Stimulated activated CD8-positive, alpha-beta memory T cell treated with anti-CD3 and anti-CD28 coated beads, Interleukin-12 subunit alpha, Interleukin-12 subunit beta, amount 100 ng/mL, for 1 hour (primary cell): Measurements from ENCODE around the gene TBXA2R.
A peak's percentile ranks its signal among the peaks of the same experiment; 100 is the strongest.
"Not testable (repeated sequence)": the region's sequence is repeated elsewhere in the genome, so short reads cannot be mapped to it uniquely, and the experiment has no call there.

ENCODE experiments used
- DNase-seq: peaks from one replicate; pipeline ENCODE4 v3.0.0-alpha.2; 2020; ENCODE audit warnings: low read depth

The TBXA2R gene

DNA sequence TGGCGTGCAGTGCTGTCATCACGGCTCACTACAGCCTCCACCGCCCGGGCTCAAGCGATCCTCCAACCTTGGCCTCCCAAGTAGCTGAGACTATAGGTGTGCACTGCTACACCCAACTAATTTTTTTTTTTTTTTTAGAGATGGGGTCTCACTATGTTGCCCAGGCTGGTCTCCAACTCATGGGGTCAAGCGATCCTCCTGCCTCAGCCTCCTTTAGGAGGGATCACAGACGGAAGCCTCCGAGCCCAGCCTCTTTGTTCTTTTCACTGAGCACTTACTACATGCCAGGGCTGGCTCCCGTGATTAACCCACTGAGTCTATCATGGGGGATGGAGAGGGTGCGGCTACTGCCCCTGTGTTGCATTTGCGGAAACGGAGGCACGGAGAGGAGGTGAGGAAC lies 32.8 kb upstream of the TBXA2R start:
- no peak for DNase-seq

DNA sequence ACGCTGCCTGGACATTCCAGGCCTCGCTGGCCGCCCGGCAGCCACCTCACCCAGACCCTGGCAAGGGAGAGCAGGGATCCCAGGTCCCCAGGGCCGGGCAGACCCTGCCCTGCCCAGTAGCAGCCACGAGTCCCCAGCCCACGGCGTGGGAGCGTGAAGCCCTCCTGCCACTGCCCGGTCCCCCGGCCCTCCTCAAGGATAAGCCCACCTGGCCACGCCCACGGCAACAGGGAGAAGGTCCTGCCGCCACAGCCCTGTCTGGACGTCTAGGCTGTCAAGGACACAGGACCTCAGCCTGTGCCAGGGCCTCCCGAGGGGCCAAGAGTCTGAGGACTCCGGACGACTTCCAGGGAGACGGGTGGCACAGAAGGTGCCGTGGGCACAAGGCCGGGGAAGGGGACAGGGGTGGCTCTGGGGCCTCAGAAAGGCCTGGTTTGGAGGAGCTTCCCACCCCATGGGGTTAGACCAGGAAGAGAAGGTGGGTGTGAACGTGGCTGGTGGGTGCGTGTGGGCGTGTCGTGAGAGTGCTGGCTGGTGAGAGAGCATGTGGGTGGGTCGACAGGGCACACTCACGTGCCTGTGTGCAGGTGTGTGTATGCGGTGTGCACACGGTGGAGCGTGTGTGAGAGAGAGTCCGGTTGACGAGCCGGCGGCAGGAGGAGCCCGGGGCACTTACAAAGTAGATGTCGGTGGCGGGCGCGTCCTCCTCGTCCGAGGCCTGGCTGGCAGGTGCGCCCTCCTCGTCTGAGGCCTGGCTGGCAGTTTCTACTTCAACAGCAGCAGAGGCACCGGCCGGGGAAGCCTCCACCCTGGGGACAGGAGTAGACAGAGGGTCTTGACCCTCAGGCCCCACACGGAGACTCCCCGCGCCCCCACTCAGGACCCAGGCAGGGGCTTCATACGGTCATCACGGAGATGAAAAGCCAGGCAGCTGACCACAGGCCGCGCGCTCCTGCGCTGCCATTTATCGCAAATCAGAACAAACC lies 31.8 kb upstream of the TBXA2R start:
- no peak for DNase-seq

DNA sequence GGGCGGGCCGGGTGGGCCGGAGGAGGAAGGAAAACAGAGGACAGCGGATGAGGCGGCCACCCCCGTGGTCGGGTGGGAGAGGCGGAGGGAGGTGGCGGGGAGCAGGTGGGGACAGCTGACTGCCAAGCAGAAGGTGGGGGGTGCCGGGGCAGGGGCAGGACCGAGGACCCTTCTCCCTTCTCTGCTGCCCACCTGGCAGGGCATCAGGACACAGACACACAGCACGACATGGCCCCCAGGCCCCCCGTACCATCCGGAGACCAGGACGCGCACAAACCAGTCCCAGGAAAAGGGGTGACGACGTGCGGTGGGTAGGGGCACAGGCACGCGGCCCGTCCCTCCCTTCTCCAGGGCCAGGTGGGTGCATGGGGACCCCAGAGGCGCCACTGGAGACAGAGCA lies 30.9 kb upstream of the TBXA2R start:
- DNase-seq, result no peak

DNA sequence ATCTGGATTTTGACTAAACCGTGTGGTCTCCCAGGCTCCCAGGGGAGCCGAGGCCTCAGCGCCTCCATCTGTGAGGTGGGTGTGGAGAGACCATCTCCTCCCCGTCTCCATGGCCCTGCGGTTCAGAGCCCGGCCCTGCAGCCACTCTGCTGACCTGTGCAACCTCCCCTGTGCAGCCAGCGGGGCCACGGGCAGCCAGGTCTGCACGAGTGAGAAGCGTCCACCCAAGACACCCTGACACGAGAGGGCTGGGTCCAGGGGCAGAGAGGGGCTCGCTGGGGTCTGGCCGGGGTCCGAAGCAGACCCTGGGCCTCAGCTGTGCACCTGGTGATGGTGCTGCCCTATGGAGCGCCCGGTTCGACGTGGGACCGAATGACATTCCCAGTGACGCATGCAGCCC lies 30.3 kb upstream of the TBXA2R start:
- no peak for DNase-seq

DNA sequence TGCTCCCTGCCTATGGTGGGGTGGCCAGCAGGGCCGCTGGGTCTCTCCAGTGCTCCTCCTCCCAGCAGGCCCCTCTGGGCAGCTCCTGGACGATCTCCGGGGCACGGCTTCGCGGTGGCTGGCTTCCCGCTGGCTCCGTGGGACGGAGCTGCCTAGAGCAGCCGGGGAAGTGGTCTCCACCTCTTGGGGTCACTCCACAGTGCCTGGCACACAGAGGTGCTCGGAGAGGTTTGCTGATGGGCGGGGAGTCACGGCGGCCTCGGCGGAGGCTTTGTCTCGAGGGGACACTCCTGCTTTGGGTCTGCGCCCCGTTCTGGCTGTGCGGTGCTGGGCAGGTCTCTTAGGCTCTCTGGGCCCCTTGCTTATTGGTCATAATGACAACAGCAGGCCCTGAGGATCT lies 29.8 kb upstream of the TBXA2R start:
- DNase-seq, result no peak

DNA sequence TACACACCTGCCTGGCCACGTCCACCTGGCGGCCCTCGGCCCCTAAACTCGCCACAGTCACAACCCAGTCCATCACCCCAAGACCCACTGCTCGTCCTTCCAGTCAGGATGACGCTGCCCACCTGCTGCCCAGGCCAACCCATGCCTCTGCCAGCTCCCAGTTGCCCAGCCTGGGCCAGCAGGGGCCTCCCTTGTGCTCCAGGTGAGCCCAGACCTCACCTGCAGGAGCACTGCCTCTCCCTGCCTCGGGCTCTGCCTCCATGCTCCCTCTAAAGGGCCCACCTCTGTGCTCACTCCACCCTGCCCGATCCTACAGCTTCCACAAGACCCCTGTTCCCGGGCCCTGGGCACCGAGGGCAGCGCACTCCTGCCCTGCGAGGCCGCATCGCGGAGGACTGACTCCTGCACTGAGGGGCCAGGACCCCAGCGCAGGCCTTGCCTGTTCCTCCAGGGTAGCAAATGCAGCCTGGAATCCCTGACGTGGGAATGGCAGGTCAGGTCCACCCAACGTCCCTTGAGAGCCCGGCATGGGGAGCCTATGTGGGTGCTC lies 27.9 kb upstream of the TBXA2R start:
- DNase-seq, result no peak

DNA sequence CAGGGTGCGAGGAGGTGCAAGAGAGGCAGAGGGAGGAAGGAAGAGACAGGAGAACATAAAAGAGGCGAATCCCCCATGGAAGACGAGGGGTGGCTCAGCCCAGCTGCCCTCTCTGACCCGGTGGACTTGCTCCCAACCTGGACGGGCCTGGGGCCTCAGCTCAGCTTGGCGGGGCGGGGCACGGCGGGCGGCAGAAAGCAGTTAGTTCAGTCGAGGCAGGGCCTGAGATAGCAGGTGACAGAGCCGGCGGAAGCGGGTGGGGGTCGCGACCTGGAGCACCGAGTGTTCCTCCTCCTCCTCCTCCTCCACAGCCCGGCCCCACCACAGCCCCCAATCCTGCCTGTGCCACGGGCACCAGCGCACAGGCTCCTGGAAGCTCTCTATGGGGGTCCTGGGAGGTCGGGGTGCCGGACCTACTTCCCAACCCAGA lies 26.9 kb upstream of the TBXA2R start:
- DNase-seq, result no peak

DNA sequence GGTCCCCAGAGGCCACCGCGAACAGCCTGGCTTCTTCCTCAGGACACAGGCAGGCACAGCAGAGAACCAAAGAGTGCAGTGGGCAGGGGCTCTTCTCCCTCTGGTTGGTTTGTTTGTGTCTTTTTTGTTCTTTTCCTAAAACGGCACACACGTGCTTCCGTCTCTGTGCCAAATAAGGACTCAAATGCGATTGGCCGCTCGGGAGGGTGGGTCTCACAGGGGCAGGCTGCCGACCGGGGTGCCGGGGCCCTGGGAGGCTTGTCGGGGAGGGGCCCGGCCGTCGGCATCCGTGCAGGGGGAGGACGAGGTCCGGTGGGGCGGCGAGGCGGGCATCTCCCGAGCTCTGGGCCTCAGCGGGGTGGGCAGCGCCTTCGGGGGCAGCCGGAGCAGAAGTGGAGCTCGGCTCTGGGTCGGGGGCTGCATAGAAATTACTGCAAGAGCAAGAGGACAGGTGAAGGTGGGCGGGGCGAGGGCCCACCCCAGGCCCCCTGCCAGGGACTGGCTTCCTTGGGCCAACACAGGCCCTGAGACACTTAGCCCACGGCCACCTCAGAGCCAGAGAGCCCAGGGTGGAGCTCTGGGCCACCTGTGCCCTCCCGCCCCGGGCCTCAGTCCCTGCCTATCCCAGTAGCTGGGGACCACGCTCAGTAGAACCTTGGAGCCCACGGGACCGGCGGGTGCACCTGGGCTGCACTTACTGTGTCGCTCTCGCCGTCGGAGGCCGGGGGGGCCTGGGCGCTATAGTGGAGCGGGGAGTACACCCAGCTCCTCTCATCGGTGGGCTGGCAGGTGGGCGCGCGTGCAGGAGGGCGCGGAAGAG lies 26.3 kb upstream of the TBXA2R start:
- DNase-seq, result no peak

DNA sequence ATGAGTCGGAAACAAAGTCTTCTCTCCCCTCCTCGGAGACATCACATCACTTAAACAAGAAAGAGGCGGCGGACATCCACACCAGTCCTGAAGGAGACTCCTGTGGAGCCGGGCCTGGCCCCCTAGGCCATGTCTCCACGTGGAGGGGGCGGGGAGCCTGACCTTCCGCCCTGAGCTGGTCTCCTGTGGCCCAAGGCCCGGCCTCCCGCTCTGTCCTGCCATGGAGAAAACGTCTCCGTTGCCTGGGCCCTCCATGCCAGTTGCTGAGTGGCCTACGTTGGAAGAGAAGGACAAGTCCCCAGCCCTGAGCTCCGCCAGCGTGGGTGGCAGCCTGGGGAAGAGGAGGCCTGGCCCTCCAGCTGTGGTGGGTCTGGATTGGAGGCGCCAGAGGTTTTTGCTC lies 25.4 kb upstream of the TBXA2R start:
- DNase-seq, result no peak

DNA sequence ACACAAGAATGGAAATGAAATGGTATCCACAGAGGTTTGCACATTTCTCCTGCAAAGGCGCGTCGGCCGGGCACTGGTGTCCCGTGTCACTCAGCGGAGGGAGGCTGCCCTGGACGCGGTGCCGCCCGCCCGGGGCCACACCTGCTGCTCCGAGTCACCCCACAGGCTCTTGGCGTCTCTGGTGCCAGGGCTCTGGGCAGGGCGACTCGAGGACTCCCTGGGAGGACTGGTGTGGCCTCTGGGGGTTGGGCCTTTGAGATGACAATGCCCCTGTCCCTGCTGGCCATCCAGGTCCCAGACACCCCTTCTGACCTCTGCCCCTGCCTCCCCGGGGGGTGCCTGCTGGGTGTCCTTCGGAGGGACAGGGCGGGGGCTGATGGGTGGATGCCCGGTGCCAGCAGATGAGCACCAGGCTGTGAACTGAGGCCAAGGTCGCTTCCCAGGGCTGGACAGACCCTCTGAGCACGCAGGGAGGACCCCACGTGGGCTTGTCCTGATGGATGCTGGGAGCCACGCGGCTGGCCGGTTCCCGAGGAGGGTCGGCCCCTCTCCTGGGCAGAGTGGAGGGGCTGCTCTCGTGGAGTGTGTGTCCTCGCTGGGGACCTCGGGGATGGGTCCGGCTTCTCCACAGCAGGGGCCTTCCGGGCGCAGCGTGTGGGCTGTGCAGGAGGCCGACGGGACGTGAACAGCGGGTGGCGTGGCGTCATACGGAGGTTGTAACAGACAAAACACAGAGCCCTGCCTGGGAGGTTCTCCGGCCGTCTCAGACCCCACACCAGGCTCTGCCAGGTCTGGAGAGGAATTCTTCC lies 24.6 kb upstream of the TBXA2R start:
- no peak for DNase-seq

DNA sequence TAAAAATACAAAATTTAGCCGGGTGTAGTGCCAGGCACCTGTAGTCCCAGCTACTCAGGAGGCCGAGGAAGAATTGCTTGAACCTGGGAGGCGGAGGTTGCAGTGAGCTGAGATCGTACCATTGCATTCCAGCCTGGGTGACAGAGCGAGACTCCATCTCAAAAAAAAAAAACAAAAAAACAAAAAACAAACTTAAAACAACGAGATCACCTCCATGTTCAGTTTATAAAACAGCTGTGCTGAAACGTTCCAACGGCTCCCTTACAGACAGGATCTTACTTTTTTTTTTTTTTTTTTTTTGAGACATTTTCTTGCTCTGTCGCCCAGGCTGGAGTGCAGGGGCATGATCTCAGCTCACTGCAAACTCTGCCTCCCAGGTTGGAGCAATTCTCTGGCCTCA lies 22.1 kb upstream of the TBXA2R start:
- not testable (repeated sequence) for DNase-seq

DNA sequence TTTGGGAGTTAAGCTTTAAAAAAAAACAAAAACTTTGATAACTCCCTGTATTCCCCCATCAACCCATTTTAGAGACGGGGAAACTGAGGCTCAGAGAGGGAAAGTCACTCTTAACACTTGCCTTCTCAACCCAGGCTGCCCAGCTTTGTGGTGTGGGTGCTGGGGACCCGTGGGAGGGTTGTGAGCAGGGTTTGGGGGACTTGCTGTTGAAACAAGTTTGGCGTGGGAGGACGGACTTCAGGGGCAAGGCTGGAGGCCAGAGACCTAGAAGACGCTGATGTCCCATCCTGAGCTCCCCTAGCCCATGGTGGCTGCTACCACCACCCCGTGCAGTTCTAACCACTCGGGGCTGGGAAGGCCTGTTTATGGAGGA lies 20.7 kb upstream of the TBXA2R start:
- no peak for DNase-seq

DNA sequence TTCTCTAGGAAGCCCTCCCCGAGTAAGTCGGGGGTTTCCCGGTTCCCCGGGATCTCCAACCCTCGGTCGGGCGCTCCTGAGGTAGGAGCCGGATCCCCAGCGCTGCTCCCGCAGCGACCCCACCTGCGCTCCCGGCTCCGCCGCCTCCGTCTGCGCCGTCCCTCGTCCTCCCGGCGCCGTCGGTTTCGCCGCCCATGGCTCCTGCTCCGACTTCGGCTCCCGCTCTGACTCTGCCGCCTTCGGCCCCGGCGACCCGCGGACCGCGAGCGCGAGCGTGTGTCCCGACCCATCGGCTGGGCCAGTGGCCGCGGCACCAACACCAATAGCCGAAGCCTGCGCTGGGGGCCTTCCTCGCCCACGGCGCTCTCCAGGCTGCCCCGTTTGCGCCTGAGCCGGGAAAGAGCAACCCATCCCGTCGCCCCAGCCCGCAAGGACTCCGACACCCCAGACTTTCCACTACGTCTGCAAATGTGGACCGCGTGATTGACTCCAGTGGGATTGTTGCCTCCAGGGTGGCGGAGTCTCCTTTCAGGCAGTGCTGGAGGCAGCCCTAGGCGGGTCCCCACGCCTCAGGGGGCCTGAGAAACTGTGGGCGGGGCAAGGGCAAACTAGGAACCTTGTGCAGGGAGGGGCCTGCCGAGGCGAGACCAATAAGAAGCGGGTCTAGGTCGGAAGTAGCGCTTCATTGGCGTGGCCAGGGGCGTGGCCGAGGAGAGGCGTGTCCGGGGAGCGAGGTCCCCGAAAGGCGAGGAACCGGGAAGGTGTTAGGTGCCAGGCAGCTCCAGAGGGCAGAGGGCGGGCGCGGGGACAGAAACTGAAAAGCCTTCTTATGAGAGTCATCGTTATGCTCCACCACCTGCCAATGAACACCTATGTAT lies 20.0 kb upstream of the TBXA2R start, which contains the start of gene CACTIN:
CACTIN (minus strand) TSS at position 318 of the 878 bp plus-strand sequence; CDS start at position 290, 28 bp downstream.
- peak; percentile 97 for DNase-seq

DNA sequence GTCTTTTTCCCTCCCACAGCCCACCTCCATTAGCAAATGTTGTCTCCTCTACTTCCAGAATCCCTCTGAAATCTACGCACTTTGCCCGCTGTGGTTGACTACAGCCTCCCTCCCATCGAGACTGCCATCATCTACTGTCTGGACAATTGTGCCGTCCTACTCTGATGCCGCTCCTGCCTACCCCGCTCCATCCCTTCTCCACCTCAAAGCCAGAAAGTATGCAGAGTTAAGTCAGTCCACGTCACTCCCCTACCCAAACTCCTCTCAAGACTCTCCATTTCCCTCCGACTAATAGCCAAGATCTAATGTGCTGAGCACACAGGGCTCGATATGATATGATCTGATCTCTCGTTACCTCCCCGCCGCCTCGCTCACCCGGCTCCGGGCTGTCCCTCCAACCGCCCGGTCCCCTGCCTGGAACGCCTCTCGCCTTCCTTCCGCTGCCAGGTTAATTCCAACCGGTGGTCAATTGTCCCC lies 19.4 kb upstream of the TBXA2R start:
- no peak for DNase-seq

DNA sequence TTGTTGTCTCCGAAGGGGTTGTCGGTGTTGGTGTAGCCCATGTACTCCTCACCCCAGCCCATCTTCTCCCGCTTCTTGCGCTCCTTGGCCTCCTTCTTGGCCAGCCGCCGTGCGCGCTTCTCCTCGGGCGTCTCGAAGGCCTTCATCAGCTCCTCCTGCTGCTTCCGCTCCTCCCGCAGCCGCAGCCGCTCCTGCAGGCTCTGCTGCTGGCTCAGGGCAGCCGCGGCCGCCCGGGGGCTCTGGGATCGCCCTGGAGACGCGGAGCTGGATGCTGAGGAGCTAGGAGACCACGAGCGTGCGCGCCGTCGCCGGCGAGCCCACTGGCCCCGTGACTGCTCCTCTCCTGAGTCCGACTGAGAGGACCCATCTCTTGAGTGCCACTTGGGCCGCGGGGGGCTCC lies 17.0 kb upstream of the TBXA2R start:
- DNase-seq, result no peak

DNA sequence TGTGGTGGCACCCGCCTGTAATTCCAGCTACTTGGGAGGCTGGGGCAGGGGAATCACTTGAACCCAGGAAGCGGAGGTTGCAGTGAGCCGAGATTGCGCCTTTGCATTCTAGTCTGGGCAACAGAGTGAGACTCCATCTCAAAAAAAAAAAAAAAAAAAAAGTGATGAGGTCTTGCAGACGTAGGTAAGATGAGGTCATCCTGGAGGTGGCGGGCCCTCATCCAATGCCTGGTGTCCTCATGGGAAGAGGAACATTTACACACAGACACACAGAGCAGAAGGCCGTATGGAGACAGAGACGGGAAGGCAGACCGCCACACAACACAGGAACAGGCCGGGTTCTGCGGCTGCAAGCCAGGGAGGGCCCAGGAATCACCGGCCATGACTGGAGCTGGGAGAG lies 15.5 kb upstream of the TBXA2R start:
- no peak for DNase-seq

DNA sequence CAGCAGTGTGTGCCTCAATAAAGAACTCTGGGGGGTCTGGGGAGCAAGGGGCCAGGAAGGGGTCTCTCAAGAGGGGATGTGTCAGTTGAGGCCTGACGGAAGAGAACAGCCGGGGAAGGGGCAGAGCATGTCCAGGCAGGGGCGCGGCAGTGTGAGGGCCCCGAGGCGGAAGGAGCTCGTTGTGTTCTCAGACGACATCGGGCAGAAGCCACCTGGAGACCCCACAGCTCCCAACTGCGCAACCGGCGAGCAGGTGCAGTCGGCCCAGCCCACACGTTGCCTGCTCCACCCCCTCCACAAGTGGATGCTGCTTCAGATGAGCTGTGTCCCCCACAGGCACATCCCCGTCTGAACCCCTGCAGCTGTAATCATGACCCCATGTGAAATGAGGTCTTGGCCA lies 15.0 kb upstream of the TBXA2R start:
- no peak for DNase-seq

DNA sequence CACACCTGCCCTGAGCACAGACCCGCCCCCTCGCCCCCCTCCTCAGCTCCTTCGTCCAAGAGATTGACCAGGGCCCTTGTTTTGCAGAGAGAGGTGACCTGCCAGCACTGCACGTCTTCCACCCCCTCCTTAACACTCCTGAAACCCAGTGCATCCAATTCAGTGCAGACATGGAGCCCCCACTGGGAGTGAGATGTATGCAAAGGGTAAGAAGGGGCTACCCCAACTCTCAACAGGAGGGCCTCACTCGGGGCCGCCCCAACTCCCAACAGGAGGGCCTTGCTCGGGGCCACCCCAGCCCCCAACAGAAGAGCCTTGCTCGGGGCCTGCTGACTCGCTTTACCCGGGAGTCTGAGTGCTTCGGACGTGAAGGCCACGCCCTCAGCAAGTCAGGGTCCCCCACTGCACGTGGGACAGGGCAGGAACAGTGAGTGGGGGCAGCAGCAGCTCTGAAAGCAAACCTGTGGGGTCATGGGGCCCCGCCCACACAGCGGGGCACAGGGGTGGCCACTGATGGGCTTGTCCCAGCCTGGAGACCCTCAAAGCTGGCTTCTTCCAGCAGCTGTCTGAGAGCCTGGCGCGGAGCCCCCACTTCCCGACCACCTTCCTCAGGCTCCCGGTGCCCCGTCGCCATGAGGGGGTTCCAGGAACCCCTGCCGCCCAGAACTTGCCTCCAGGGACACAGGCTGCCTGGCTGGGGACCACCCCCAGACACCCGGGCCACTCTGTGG lies 14.3 kb upstream of the TBXA2R start:
- no peak for DNase-seq

DNA sequence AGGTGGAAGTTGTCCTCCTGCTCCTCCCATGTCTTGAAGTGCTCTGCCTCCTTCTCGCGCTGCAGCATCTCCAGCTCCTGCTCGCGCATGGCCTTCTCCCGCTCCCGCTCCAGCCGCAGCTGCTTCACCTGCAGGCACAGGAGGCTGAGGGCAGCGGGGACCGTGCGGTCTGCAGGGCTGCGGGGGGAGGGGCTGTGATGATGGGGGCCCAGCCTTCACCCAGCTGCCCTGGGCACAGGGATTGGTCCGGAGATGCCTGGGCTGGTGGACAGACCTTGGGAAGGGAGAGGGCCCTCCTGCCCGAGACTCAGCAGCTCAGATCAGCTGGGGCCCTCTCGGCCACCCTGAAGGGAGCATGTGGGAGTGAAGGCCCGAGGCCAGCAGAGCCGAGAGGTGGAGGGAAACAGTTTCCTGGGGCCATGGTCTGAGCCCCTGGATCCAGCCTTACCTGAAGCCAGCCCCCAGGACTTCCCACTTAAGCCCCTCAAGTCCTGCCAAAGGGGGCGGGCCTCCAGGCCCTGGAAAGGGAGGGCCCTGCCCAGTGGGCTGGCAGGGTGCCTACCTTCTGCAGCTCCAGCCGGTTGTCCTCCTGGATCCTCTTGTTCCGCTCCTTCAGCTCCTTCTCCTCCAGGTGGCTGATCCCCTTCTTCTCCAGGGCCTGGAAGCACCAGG lies 13.6 kb upstream of the TBXA2R start:
- DNase-seq, result no peak
